ENCODE measurements around the gene CDYL. TPM values are rescaled to one million over a fixed set of nuclear protein-coding genes. Genes with fewer than 3 reads are reported as not detected.

The CDYL gene
- total and polyA plus RNA-seq, 12 donors, result 4.1 to 39.9 (median 33.2) TPM

DNA sequence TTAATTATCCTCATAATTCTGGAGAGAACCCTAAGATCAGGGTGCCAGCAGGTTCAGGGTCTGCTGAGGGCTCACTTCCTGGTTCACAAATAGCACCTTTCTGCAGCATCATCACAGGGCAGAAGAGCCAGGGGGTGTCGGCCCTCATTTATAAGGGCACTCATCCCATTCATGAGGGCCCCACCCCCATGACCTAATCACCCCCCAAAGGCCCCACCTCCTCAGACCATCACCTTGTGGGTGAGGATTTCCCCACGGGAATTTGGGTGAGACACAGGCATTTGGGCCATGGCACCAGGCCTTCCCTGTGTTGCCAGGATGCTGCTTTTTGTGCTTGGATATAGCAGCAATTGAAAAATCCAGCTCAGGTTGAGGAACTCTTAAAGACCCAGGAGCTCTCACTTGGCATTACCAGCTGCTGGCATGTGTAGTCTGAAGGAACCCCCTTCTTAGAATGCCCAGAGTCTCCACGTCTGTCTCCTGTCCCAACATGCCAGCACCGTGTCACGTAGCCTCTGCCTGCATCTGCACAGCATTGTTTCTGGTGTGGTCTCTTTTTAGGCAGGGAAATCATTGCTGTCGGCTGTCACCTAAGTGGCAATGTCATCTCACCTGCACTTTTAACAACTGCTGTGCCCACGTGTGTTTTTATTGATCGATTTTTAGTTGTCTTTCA lies 156.2 kb downstream of the CDYL start:
- Histone ChIP-seq H3K4me1 (peaks cover 8 to 66% (median 47%) of the 10 kb centered on the region in 9 donors), H3K36me3 (peaks cover 0 to 8% (median 0%) of the 10 kb centered on the region in 9 donors), H3K27ac (no peak overlapping the region), H3K9me3 (no peaks in the 10 kb centered on the region), H3K27me3 (no peaks in the 10 kb centered on the region), H3K4me3 (no peak overlapping the region)
- DNase-seq (no peak), ATAC-seq (no peak)
- intact Hi-C loops (cut with DNase I), result loop anchor here in 6 of 10 donors (5.0 to 10.0 kb wide), 5 partner anchors 155 to 618 kb away; partner anchors contain the start of gene CDYL (in 4 of the 6)
- WGBS, 2 donors, result 89 to 90% methylated on average over 8 of the region's 8 CpGs
- TF ChIP-seq, protein P1, sequence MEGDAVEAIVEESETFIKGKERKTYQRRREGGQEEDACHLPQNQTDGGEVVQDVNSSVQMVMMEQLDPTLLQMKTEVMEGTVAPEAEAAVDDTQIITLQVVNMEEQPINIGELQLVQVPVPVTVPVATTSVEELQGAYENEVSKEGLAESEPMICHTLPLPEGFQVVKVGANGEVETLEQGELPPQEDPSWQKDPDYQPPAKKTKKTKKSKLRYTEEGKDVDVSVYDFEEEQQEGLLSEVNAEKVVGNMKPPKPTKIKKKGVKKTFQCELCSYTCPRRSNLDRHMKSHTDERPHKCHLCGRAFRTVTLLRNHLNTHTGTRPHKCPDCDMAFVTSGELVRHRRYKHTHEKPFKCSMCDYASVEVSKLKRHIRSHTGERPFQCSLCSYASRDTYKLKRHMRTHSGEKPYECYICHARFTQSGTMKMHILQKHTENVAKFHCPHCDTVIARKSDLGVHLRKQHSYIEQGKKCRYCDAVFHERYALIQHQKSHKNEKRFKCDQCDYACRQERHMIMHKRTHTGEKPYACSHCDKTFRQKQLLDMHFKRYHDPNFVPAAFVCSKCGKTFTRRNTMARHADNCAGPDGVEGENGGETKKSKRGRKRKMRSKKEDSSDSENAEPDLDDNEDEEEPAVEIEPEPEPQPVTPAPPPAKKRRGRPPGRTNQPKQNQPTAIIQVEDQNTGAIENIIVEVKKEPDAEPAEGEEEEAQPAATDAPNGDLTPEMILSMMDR (IDR thresholded peaks at IDR 0.05), result no peak

DNA sequence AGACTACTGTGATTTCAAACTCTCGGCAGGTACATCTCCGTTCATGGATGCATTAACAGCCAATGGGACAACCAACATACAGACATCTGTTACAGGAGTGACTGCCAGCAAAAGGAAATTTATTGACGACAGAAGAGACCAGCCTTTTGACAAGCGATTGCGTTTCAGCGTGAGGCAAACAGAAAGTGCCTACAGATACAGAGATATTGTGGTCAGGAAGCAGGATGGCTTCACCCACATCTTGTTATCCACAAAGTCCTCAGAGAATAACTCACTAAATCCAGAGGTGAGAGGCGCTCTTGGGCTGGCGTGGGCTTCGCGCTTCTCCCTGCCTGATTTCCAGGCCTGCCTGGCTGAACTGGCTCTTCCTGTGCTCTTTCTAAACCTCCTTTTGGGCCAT lies 159.3 kb downstream of the CDYL start:
- H3K27me3 ChIP-seq, result no peaks in the 10 kb centered on the region
- H3K4me3 ChIP-seq, result no peak overlapping the region
- H3K4me1 ChIP-seq, result peaks cover 2 to 51% (median 39%) of the 10 kb centered on the region in 9 donors
- DNase-seq (no peak), ATAC-seq (no peak)
- WGBS, 2 donors, result 95 to 96% methylated on average over 10 of the region's 10 CpGs
- intact Hi-C loops (cut with DNase I), result loop anchor here in 6 of 10 donors (5.0 to 10.0 kb wide), 6 partner anchors 158 to 623 kb away; partner anchors contain the start of gene CDYL (in 2 of the 6)
- H3K36me3 ChIP-seq, result peaks cover 0 to 21% (median 0%) of the 10 kb centered on the region in 9 donors
- TF ChIP-seq, protein P1 (IDR thresholded peaks at IDR 0.05), result no peak
- H3K9me3 ChIP-seq, result no peaks in the 10 kb centered on the region
- H3K27ac ChIP-seq, result no peak overlapping the region

DNA sequence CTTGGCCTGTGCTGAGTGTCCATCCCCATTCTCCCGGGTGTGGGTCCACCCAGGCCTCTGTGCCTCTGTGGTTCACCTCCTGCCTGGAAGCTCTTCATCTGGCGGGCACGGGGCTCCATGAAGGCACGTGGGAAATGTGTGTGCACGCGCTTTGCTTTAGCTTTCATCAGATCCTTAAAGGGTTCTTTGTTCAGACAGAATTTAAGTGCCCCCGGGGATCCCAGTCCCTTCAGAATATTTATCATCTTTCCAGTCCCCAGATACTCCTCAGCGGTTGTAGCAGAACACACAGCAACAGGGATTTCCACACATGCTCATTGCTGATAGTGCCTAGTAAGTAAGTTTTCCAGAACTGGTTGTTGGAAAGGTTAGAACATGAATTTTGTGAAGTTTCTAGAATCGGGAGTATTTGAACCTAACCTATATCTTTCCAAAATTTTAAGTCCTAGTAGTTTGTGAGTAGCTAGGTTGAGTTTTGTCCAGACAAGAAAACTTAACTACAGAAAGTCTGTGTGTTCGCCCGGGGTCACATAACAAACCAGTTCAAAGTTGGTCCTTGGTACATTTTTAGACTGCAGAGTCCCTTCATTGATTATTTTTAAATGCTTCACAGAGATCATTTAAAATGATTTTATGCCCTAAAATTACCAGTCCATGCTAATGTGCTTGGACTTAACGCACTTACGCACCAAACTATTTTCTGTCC lies 159.9 kb downstream of the CDYL start:
- Histone ChIP-seq H3K9me3 (no peaks in the 10 kb centered on the region), H3K27ac (no peak overlapping the region), H3K4me1 (peaks cover 2 to 45% (median 33%) of the 10 kb centered on the region in 9 donors), H3K27me3 (no peaks in the 10 kb centered on the region), H3K36me3 (peaks cover 0 to 21% (median 0%) of the 10 kb centered on the region in 9 donors), H3K4me3 (no peak overlapping the region)
- ATAC-seq, result no peak
- TF ChIP-seq, protein P1 (IDR thresholded peaks at IDR 0.05), result no peak
- no peak for DNase-seq
- intact Hi-C loops (cut with DNase I), result loop anchor here in 8 of 10 donors (1.0 to 10.0 kb wide), 8 partner anchors 159 to 624 kb away; partner anchors contain the start of gene CDYL (in 2 of the 8)
- WGBS, 2 donors, result 66 to 69% methylated on average over 13 of the region's 13 CpGs

DNA sequence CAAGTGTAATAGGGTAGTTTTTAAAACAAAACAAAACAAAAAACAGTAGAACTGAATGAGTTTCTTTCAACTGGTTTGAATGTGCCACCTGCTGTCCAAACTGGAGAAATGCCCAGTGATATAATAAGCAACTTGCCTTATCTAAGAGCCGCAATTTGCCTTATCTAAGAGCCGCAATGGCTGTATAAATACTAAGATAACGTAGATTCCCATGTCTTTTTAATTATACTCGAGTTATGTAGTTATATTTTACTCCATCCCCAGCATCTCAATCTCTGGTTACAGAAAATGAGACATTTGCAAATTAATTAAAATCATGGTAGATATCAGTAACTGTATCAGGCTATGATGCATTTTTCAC lies 160.5 kb downstream of the CDYL start:
- peaks cover 0 to 21% (median 0%) of the 10 kb centered on the region in 9 donors for H3K36me3 ChIP-seq
- H3K9me3 ChIP-seq, result no peaks in the 10 kb centered on the region
- TF ChIP-seq, protein P1 (IDR thresholded peaks at IDR 0.05), result peak; percentile 36 to 80 (median 68)
- ATAC-seq (peak in 3 of 8 donors; percentile 32 to 51 (median 38)), DNase-seq (peak in 1 of 2 donors; percentile 25)
- peaks cover 6 to 43% (median 31%) of the 10 kb centered on the region in 9 donors for H3K4me1 ChIP-seq
- H3K27ac ChIP-seq, result no peak overlapping the region
- intact Hi-C loops (cut with DNase I), result loop anchor here in 8 of 10 donors (1.0 to 10.0 kb wide), 8 partner anchors 159 to 624 kb away; partner anchors contain the start of gene CDYL (in 2 of the 8)
- no peak overlapping the region for H3K4me3 ChIP-seq
- H3K27me3 ChIP-seq, result no peaks in the 10 kb centered on the region
- 8 to 10% methylated on average over 4 of the region's 4 CpGs for WGBS, 2 donors

All from heart right ventricle (tissue), 16 donors.